ENCODE results near the gene MCM6. TPM values are rescaled to one million over a fixed set of nuclear protein-coding genes. Genes with fewer than 3 reads are reported as not detected.

The MCM6 gene
- total RNA-seq, 1 experiment from 2014 or later: 84.8 TPM

- H3K4me2 ChIP-seq (ENCODE audit: low read length): no peak overlapping the region
- POLR2A ChIA-PET: no interaction called here
- no peaks in the 10 kb centered on the region for H3K79me2 ChIP-seq (ENCODE audit: insufficient read depth, low read length)
- H4K20me1 ChIP-seq (ENCODE audit: insufficient read depth): no peaks in the 10 kb centered on the region
- RAD21 ChIA-PET (ENCODE audit: low non-redundant PET in 1 of 2, low total read pairs in 2 of 2, uncharacterized antibody in 2 of 2, unreplicated experiment in 2 of 2): no interaction called here
- CTCF ChIA-PET: interaction anchor here (1.9 kb wide), 1 partner anchor 803 kb away, joined by 5 read pairs; no protein-coding TSS in a partner anchor
- intact Hi-C loops (cut with micrococcal nuclease): no loop called here
- TF ChIP-seq CEBPB (IDR thresholded peaks at IDR 0.05; ENCODE audit: low read depth): no peak
- TF ChIP-seq ZNF274 (IDR thresholded peaks at IDR 0.05; ENCODE audit: low read depth, low read length): no peak
- no peak for TF ChIP-seq REST (IDR thresholded peaks at IDR 0.05; ENCODE audit: low read depth)
- TF ChIP-seq SP1 (IDR thresholded peaks at IDR 0.05; ENCODE audit: low read depth): no peak
- no peak for TF ChIP-seq ELF1 (IDR thresholded peaks at IDR 0.05; ENCODE audit: borderline replicate concordance, low read depth)
- no peak for TF ChIP-seq SIN3A (IDR thresholded peaks at IDR 0.05; ENCODE audit: low read depth)
- TF ChIP-seq ATF3 (IDR thresholded peaks at IDR 0.05): no peak
- TF ChIP-seq SRF (IDR thresholded peaks at IDR 0.05; ENCODE audit: low read depth): no peak
- no peak for TF ChIP-seq EGR1 (IDR thresholded peaks at IDR 0.05; ENCODE audit: low read depth)
- TF ChIP-seq ZBTB33 (IDR thresholded peaks at IDR 0.05; ENCODE audit: extremely low read depth, insufficient replicate concordance, low read length): no peak
- TF ChIP-seq EZH2phosphoT487 (IDR thresholded peaks at IDR 0.05; ENCODE audit: borderline replicate concordance): no peak
- TF ChIP-seq POLR2A (IDR thresholded peaks at IDR 0.05; ENCODE audit: borderline replicate concordance, extremely low read depth, insufficient read depth, insufficient read length): no peak
- no peak for TF ChIP-seq POLR2AphosphoS5 (IDR thresholded peaks at IDR 0.05; ENCODE audit: low read depth, low read length)
- no peak for TF ChIP-seq EZH2 (IDR thresholded peaks at IDR 0.05)
- TF ChIP-seq RAD21 (IDR thresholded peaks at IDR 0.05; ENCODE audit: low read depth): no peak
- no peak for TF ChIP-seq ZFX (IDR thresholded peaks at IDR 0.05)
- no peak for TF ChIP-seq JUND (IDR thresholded peaks at IDR 0.05)
- TF ChIP-seq MAX (IDR thresholded peaks at IDR 0.05): no peak
- H3K4me3 ChIP-seq (replicated peaks in 1 of 2; ENCODE audit: low read depth in 1 of 2, low read length in 2 of 2): no peak overlapping the region
- no peak overlapping the region for H3K27ac ChIP-seq (ENCODE audit: low read depth, low read length)
- H3K9ac ChIP-seq (ENCODE audit: low read length): no peak overlapping the region
- H3K27me3 ChIP-seq (ENCODE audit: insufficient read depth, low read length): no peaks in the 10 kb centered on the region
- no peaks in the 10 kb centered on the region for H3K9me2 ChIP-seq (ENCODE audit: insufficient read depth)
- no peak overlapping the region for H2AFZ ChIP-seq (ENCODE audit: low read depth, low read length, poor library complexity, severe bottlenecking)
- no TSS peak for BruUV-seq (replicated peaks)
- peaks cover 0 to 6% of the 10 kb centered on the region in 2 experiments; a peak in 1 of 4 replicates for H3K36me3 ChIP-seq (ENCODE audit: control insufficient read depth in 1 of 2, insufficient read depth in 2 of 2, low read length in 2 of 2)
- ATAC-seq (no peak), DNase-seq (ENCODE audit: low read depth, low spot score) (no peak)
- H3K9me3 ChIP-seq (ENCODE audit: control insufficient read depth in 1 of 2, insufficient read depth in 1 of 2, low read depth in 1 of 2, low read length in 2 of 2): no peaks in the 10 kb centered on the region
- peaks cover 2 to 20% of the 10 kb centered on the region in 2 experiments; a peak in 2 of 4 replicates for H3K4me1 ChIP-seq (ENCODE audit: control insufficient read depth in 1 of 2, insufficient read depth in 2 of 2, low read length in 2 of 2)
Observed at GRCh38 chr2:135791418-135792190, 84.6 kb downstream of the MCM6 start.

All from HCT116 (cell line).